Ishikawa (cell line): ENCODE data around the gene STYK1.

Experiments used
- CEBPB ChIP-seq: IDR thresholded peaks from 2 replicates; pipeline ENCODE4 v1.6.1; 2012
- CREB1 ChIP-seq: IDR thresholded peaks from 2 replicates; pipeline ENCODE4 v1.6.1; 2012; ENCODE audit warnings: low read depth
- EGR1 ChIP-seq: IDR thresholded peaks from 2 replicates; pipeline ENCODE4 v1.6.1; 2012
- EP300 ChIP-seq: IDR thresholded peaks from 2 replicates; pipeline ENCODE4 v1.6.1; 2012; ENCODE audit warnings: borderline replicate concordance
- FOXM1 ChIP-seq: IDR thresholded peaks from 2 replicates; pipeline ENCODE4 v1.6.1; 2012; ENCODE audit warnings: low read depth, borderline replicate concordance
- NFIC ChIP-seq: IDR thresholded peaks from 2 replicates; pipeline ENCODE4 v1.6.1; 2012
- RAD21 ChIP-seq: IDR thresholded peaks from 2 replicates; pipeline ENCODE4 v1.6.1; 2012; ENCODE audit warnings: low read depth
- TAF1 ChIP-seq: IDR thresholded peaks from 2 replicates; pipeline ENCODE4 v1.6.1; 2012; ENCODE audit warnings: low read depth, mild to moderate bottlenecking
- TCF12 ChIP-seq: IDR thresholded peaks from 2 replicates; pipeline ENCODE4 v1.6.1; 2012; ENCODE audit warnings: low read depth
- TEAD4 ChIP-seq: IDR thresholded peaks from 2 replicates; pipeline ENCODE4 v1.6.1; 2012
- YY1 ChIP-seq: IDR thresholded peaks from 2 replicates; pipeline ENCODE4 v1.6.1; 2012; ENCODE audit warnings: low read depth
- ZBTB7A ChIP-seq: IDR thresholded peaks from 2 replicates; pipeline ENCODE4 v1.6.1; 2012; ENCODE audit warnings: low read depth
- TF ChIP-seq, protein P1 (sequence below): IDR thresholded peaks from 2 replicates; pipeline ENCODE4 v1.6.1; 2012; ENCODE audit warnings: low read depth, mild to moderate bottlenecking
- TF ChIP-seq, protein P2 (sequence below): IDR thresholded peaks from 2 replicates; pipeline ENCODE4 v1.6.1; 2012
- TF ChIP-seq, protein P3 (sequence below): IDR thresholded peaks from 2 replicates; pipeline ENCODE4 v1.6.1; 2012

The STYK1 gene

DNA sequence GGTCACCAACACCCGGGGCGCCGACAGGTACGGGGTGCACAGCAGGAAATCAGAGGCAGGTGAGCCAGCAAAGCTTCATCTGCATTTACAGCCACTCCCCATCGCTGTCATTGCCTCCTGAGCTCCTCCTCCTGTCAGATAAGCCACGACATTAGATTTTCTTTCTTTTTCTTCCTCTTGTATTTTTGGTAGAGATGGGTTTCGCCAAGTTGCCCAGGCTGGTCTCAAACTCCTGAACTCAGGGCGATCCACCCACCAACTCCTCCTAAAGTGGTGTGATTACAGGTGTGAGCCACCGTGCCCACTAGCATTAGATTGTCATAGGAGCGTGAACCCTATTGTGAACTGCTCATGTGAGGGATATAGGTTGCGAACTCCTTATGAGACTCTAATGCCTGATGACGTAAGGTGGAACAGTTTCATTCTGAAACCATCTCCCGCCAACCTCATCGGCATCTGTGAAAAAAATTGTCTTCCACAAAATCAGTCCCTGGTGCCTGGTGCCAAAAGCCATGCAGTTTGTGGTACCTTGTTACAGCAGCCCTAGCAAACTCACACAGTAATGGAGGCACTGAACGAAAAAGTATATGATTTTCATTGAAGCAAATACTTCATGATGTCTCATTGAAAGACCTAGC lies 1.5 kb downstream of the STYK1 start:
- TF ChIP-seq, protein P1, sequence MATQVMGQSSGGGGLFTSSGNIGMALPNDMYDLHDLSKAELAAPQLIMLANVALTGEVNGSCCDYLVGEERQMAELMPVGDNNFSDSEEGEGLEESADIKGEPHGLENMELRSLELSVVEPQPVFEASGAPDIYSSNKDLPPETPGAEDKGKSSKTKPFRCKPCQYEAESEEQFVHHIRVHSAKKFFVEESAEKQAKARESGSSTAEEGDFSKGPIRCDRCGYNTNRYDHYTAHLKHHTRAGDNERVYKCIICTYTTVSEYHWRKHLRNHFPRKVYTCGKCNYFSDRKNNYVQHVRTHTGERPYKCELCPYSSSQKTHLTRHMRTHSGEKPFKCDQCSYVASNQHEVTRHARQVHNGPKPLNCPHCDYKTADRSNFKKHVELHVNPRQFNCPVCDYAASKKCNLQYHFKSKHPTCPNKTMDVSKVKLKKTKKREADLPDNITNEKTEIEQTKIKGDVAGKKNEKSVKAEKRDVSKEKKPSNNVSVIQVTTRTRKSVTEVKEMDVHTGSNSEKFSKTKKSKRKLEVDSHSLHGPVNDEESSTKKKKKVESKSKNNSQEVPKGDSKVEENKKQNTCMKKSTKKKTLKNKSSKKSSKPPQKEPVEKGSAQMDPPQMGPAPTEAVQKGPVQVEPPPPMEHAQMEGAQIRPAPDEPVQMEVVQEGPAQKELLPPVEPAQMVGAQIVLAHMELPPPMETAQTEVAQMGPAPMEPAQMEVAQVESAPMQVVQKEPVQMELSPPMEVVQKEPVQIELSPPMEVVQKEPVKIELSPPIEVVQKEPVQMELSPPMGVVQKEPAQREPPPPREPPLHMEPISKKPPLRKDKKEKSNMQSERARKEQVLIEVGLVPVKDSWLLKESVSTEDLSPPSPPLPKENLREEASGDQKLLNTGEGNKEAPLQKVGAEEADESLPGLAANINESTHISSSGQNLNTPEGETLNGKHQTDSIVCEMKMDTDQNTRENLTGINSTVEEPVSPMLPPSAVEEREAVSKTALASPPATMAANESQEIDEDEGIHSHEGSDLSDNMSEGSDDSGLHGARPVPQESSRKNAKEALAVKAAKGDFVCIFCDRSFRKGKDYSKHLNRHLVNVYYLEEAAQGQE, result no peak
- TF ChIP-seq NFIC, result no peak
- no peak for TF ChIP-seq EGR1
- TF ChIP-seq TEAD4, result no peak
- no peak for TF ChIP-seq CEBPB
- no peak for TF ChIP-seq FOXM1
- TF ChIP-seq, protein P2, sequence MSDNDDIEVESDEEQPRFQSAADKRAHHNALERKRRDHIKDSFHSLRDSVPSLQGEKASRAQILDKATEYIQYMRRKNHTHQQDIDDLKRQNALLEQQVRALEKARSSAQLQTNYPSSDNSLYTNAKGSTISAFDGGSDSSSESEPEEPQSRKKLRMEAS, result no peak
- TF ChIP-seq, protein P3, sequence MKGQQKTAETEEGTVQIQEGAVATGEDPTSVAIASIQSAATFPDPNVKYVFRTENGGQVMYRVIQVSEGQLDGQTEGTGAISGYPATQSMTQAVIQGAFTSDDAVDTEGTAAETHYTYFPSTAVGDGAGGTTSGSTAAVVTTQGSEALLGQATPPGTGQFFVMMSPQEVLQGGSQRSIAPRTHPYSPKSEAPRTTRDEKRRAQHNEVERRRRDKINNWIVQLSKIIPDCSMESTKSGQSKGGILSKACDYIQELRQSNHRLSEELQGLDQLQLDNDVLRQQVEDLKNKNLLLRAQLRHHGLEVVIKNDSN, result no peak
- TF ChIP-seq EP300, result no peak
- TF ChIP-seq YY1, result no peak
- no peak for TF ChIP-seq CREB1
- TF ChIP-seq ZBTB7A, result no peak
- no peak for TF ChIP-seq TCF12

DNA sequence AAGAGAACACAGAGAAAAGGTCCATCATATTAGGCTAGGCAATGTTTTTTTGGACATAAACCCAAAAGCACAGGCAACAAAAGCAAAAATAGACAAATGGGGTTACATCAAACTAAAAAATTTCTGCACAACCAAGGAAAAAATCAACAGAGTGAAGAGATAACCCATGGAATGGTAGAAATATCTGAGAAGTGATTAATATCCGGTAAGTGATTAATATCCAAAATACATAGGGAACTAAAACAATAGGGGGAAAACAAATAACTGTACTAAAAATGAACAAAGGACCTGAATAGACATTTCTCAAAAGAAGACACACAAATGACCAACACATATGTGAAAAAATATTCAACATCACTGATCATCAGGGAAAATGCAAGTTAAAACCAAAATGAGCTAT lies 4.3 kb downstream of the STYK1 start:
- no peak for TF ChIP-seq RAD21
- no peak for TF ChIP-seq TAF1
- TF ChIP-seq FOXM1, result no peak
- TF ChIP-seq, protein P3, result no peak
- no peak for TF ChIP-seq CREB1
- no peak for TF ChIP-seq TCF12

DNA sequence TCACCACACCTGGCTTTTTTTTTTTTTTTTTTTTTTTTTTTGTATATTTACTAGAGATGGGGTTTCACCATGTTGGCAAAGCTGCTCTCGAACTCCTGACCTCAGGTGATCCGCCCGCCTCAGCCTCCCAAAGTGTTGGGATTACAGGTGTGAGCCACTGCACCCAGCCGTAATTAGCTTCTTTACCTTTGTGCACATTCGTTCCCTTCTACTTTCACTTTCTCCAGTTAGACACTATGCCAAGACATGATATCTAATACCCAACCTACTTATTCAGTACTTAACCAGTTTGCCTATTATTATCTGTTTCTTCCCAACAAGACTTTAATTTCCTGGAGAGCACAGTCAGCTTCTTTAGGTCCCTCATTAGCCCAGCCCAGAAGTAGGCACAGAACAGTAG lies 5.3 kb downstream of the STYK1 start:
- TF ChIP-seq EGR1 (no peak), TCF12 (no peak), FOXM1 (no peak), NFIC (no peak), ZBTB7A (no peak), EP300 (no peak), RAD21 (no peak), CREB1 (no peak), TEAD4 (no peak), TAF1 (no peak)
- TF ChIP-seq, protein P2, result no peak
- TF ChIP-seq, protein P3, result no peak

DNA sequence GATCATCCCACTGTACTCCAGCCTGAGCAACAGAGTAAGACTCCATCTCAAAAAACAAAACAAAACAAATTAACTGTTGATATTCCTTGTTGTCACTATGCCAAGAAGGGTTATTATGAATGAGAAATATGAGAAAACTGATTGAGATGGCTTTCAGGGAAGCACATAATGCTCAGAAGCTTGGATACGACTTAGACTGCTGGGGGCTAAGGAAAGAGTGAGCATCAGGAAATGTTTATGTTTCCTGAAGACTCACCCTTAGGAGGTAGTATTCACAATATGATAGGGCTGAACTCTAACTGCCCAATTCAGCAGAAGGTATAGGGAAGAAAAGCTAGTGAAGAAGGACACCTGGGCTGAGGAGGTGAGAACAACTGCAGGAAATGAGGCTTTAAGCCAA lies 6.3 kb downstream of the STYK1 start:
- TF ChIP-seq RAD21 (no peak), CEBPB (no peak), TAF1 (no peak), TCF12 (no peak), EGR1 (no peak), ZBTB7A (no peak), YY1 (no peak), EP300 (no peak), FOXM1 (no peak), NFIC (no peak), CREB1 (no peak), TEAD4 (no peak)
- TF ChIP-seq, protein P1, result no peak
- TF ChIP-seq, protein P2, result no peak
- TF ChIP-seq, protein P3, result no peak

DNA sequence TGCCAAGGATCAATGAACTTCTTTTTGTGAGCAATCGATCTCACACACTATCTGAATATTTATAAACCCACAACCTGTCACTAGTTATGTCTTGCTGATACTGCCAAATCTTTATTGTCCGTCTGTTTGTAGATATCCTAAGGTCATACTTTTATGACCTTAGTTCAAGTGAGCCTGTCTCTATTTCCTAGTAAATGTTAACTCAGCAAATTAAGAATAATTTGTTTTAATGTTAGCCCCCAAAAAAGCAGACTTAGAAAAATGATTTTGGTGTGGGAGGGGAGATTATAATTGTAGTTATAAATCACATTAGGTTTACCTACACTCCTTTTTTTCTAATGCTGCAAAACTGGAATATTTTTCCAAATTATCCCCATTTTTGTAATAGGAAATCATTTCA lies 9.4 kb downstream of the STYK1 start:
- TF ChIP-seq ZBTB7A (no peak), TCF12 (no peak), YY1 (no peak), NFIC (no peak), FOXM1 (no peak), CREB1 (no peak), TEAD4 (no peak), RAD21 (no peak), EP300 (no peak), TAF1 (no peak), EGR1 (no peak), CEBPB (no peak)
- TF ChIP-seq, protein P2, result no peak
- TF ChIP-seq, protein P1, result no peak
- TF ChIP-seq, protein P3, result no peak
